Panc1 (cell line): ENCODE data around the gene NFS1. TPM values are rescaled to one million over a fixed set of nuclear protein-coding genes. Genes with fewer than 3 reads are reported as not detected.

Experiments
- total RNA-seq: library from RNA; stranded (reverse); gene quantifications from one replicate; pipeline ENCODE4 v1.2.1, GENCODE V29; 2021; ENCODE audit not compliant: unreplicated experiment

The NFS1 gene
- total RNA-seq, 1 experiment from 2014 or later, result 44.9 TPM

Other genes starting within 250 kb of the NFS1 start
- gene CEP250, start 243.8 kb downstream of the NFS1 start, total RNA-seq, result 82.5 TPM
- gene C20orf173, start 169.7 kb downstream of the NFS1 start, total RNA-seq, result not detected
- 265 TPM for gene ERGIC3, start 157.3 kb downstream of the NFS1 start, total RNA-seq
- 17.6 TPM for gene SPAG4, start 83.5 kb downstream of the NFS1 start, total RNA-seq
- 217 TPM for gene CPNE1, start 34.5 kb downstream of the NFS1 start, total RNA-seq
- gene RBM12, start 34.5 kb downstream of the NFS1 start, total RNA-seq, result 100 TPM
- 319 TPM for gene ROMO1, start 53 bp upstream of the NFS1 start, total RNA-seq
- 282 TPM for gene RBM39, start 42.9 kb upstream of the NFS1 start, total RNA-seq
- 51.5 TPM for gene PHF20, start 72.7 kb upstream of the NFS1 start, total RNA-seq